ENCODE data around the gene GNAQ.
"Not testable (repeated sequence)": the region's sequence is repeated elsewhere in the genome, so short reads cannot be mapped to it uniquely, and the experiment has no call there.

The GNAQ gene

GRCh38 chr9:77721156-77721555 is 310.5 kb downstream of the GNAQ start:
- DNase-seq = not testable (repeated sequence)

- DNase-seq = no peak
These were observed 312.3 kb downstream of the GNAQ start for GRCh38 chr9:77719321-77719720.

GRCh38 chr9:77718298-77718640 is 313.3 kb downstream of the GNAQ start:
- DNase-seq = not testable (repeated sequence)

- not testable (repeated sequence) for DNase-seq
These were observed 313.9 kb downstream of the GNAQ start for GRCh38 chr9:77717608-77718297.

- no peak for DNase-seq
These were observed 317.5 kb downstream of the GNAQ start for GRCh38 chr9:77714077-77714549.

- DNase-seq = no peak
These were observed 319.0 kb downstream of the GNAQ start for GRCh38 chr9:77712533-77713130.

- DNase-seq = no peak
These were observed 320.5 kb downstream of the GNAQ start for GRCh38 chr9:77710965-77711648.

- no peak for DNase-seq
These were observed 321.3 kb downstream of the GNAQ start for GRCh38 chr9:77710316-77710715.

- no peak for DNase-seq
These were observed 323.4 kb downstream of the GNAQ start for GRCh38 chr9:77708064-77708815.

- no peak for DNase-seq
These were observed 324.1 kb downstream of the GNAQ start for GRCh38 chr9:77707383-77708063.

GRCh38 chr9:77705636-77706035 is 326.0 kb downstream of the GNAQ start:
- DNase-seq = no peak

GRCh38 chr9:77702521-77703390 is 328.9 kb downstream of the GNAQ start:
- DNase-seq = not testable (repeated sequence)

- DNase-seq = no peak
These were observed 334.2 kb downstream of the GNAQ start for GRCh38 chr9:77697238-77697984.

- not testable (repeated sequence) for DNase-seq
These were observed 340.9 kb downstream of the GNAQ start for GRCh38 chr9:77690723-77691122.

- not testable (repeated sequence) for DNase-seq
These were observed 341.5 kb downstream of the GNAQ start for GRCh38 chr9:77690119-77690518.

- DNase-seq = not testable (repeated sequence)
These were observed 343.9 kb downstream of the GNAQ start for GRCh38 chr9:77687737-77688136.

GRCh38 chr9:77680581-77680980 is 351.0 kb downstream of the GNAQ start:
- DNase-seq = no peak

GRCh38 chr9:77679661-77680368 is 351.8 kb downstream of the GNAQ start:
- no peak for DNase-seq

GRCh38 chr9:77679088-77679487 is 352.5 kb downstream of the GNAQ start:
- no peak for DNase-seq

GRCh38 chr9:77677957-77678535 is 353.6 kb downstream of the GNAQ start:
- DNase-seq = no peak
